GM12878 (cell line): ENCODE measurements around the gene ACTG1. TPM values are rescaled to one million over a fixed set of nuclear protein-coding genes. Genes with fewer than 3 reads are reported as not detected.

Experiments used
- ATAC-seq: fragments of 200-7000 bp; cut with Tn5 transposase; 3 replicates; pipeline ENCODE4 v1.9.1; 2020; ENCODE audit warnings: mild to moderate bottlenecking, moderate library complexity
- BruUV-seq: library from RNA; stranded (reverse); fragments of 400-500 nt; replicated peaks from 2 replicates; lab custom pipeline; 2021; lab: Mats Ljungman, UMichigan
- CTCF ChIA-PET: fragments of 300-600 bp; sonication (Branson Sonifier 250); formaldehyde crosslinking; extraction: SDS; loops from one replicate; lab custom pipeline; 2021; ENCODE audit warnings: inconsistent platforms; lab: Yijun Ruan, JAX
- POLR2A ChIA-PET: fragments of 350-600 bp; formaldehyde crosslinking; extraction: SDS; loops from one replicate; lab custom pipeline; 2021; ENCODE audit warnings: inconsistent platforms; lab: Charles Lee
- RAD21 ChIA-PET: fragments of 300-600 bp; sonication (Branson Sonifier 250); formaldehyde crosslinking; loops from one replicate; lab custom pipeline; 2023; ENCODE audit warnings: antibody characterized with exemption; ENCODE audit not compliant: unreplicated experiment; lab: Charles Lee
- SMC1A ChIA-PET: fragments of 300-600 bp; sonication (Branson Sonifier 250); formaldehyde crosslinking; loops from one replicate; lab custom pipeline; 2023; ENCODE audit not compliant: unreplicated experiment, uncharacterized antibody; lab: Charles Lee
- DNase-seq: peaks from one replicate; pipeline ENCODE4 v3.0.0-alpha.2; 2011; ENCODE audit warnings: low read depth, low spot score
- FAIRE-seq: peaks from 3 replicates; lab custom pipeline; 2011; peaks lifted over from hg19 to GRCh38; lab: Jason Lieb, UNC
- H2AFZ ChIP-seq: 2 replicates; pipeline ENCODE4 v1.6.0; 2011; ENCODE audit warnings: low read depth, low read length, control low read depth; ENCODE audit not compliant: control insufficient read depth
- H3K27ac ChIP-seq: 2 replicates; pipeline ENCODE4 v1.5.1; 2011; ENCODE audit warnings: control low read depth; ENCODE audit not compliant: control insufficient read depth, insufficient read depth
- H3K27me3 ChIP-seq, 2 experiments: replicated peaks in 1 of 2; 2 replicates each; pipeline versions ENCODE4 v1.6.0 to v1.6.1; 2011; ENCODE audit warnings: low read length in 1 of 2; ENCODE audit not compliant: control insufficient read depth in 2 of 2, insufficient read depth in 2 of 2
- H3K36me3 ChIP-seq, 2 experiments: 2 replicates each; pipeline ENCODE4 v1.5.1; 2011; ENCODE audit warnings: low read length in 1 of 2; ENCODE audit not compliant: control insufficient read depth in 2 of 2, insufficient read depth in 2 of 2
- H3K4me1 ChIP-seq: 2 replicates; pipeline ENCODE4 v1.6.1; 2011; ENCODE audit warnings: mild to moderate bottlenecking, low read length, moderate library complexity, mixed read lengths; ENCODE audit not compliant: control insufficient read depth, insufficient read depth
- H3K4me2 ChIP-seq: 2 replicates; pipeline ENCODE4 v1.6.0; 2011; ENCODE audit warnings: control low read depth; ENCODE audit not compliant: control insufficient read depth, insufficient read depth
- H3K4me3 ChIP-seq: fragments of 200-600 bp; sonication (generic); 2 replicates; pipeline ENCODE4 v1.5.1; 2016
- H3K79me2 ChIP-seq: 2 replicates; pipeline ENCODE4 v1.6.0; 2011; ENCODE audit warnings: low read length; ENCODE audit not compliant: control insufficient read depth, insufficient read depth
- H3K9ac ChIP-seq: 2 replicates; pipeline ENCODE4 v1.8.0; 2011; ENCODE audit warnings: low read length, control low read depth, mixed read lengths; ENCODE audit not compliant: control insufficient read depth, insufficient read depth
- H3K9me3 ChIP-seq: replicated peaks from 3 replicates; pipeline ENCODE4 v1.5.1; 2011; ENCODE audit warnings: mild to moderate bottlenecking, low read length; ENCODE audit not compliant: control insufficient read depth, insufficient read depth
- H4K20me1 ChIP-seq: 2 replicates; pipeline ENCODE4 v1.6.0; 2011; ENCODE audit not compliant: control insufficient read depth, insufficient read depth
- BCL11A ChIP-seq: IDR thresholded peaks from 2 replicates; pipeline ENCODE4 v1.6.1; 2011; ENCODE audit warnings: low read depth, low read length
- EP300 ChIP-seq, 2 experiments: fragments of 150-350 bp in 1 of 2; IDR thresholded peaks; 2 replicates each; pipeline ENCODE4 v1.6.1; 2011 to 2012; ENCODE audit warnings: low read depth in 2 of 2, low read length in 2 of 2, borderline replicate concordance in 1 of 2, improper control_type of control experiment in 1 of 2, inconsistent platforms in 1 of 2; ENCODE audit not compliant: control insufficient read depth in 1 of 2
- EZH2 ChIP-seq: IDR thresholded peaks from 2 replicates; pipeline ENCODE4 v1.6.1; 2012; ENCODE audit warnings: low read depth, mild to moderate bottlenecking, control low read depth, inconsistent platforms, low read length, borderline replicate concordance; ENCODE audit not compliant: control insufficient read depth
- GABPA ChIP-seq: IDR thresholded peaks from 2 replicates; pipeline ENCODE4 v1.6.1; 2014; ENCODE audit warnings: antibody characterized with exemption, low read depth, mild to moderate bottlenecking, inconsistent platforms
- MTA2 ChIP-seq: fragments of 450-650 bp; IDR thresholded peaks from 2 replicates; pipeline ENCODE4 v1.6.1; 2016; ENCODE audit warnings: low read depth, mild to moderate bottlenecking, moderate library complexity
- NFXL1 ChIP-seq: fragments of 450-650 bp; IDR thresholded peaks from 2 replicates; pipeline ENCODE4 v1.6.1; 2017; ENCODE audit warnings: antibody characterized with exemption, mild to moderate bottlenecking, borderline replicate concordance
- NFYA ChIP-seq: IDR thresholded peaks from 2 replicates; pipeline ENCODE4 v1.6.1; 2011; ENCODE audit warnings: low read depth, mild to moderate bottlenecking, low read length, improper control_type of control experiment, borderline replicate concordance
- PML ChIP-seq: IDR thresholded peaks from 2 replicates; pipeline ENCODE4 v1.6.1; 2012; ENCODE audit warnings: low read length, inconsistent platforms
- POLR2AphosphoS2 ChIP-seq: IDR thresholded peaks from 2 replicates; pipeline ENCODE4 v1.6.1; 2011; ENCODE audit warnings: low read depth, mild to moderate bottlenecking, low read length, improper control_type of control experiment, moderate library complexity
- SRF ChIP-seq, 2 experiments: IDR thresholded peaks; 2 replicates each; pipeline ENCODE4 v1.6.1; 2011; ENCODE audit warnings: low read depth in 2 of 2, low read length in 2 of 2, mild to moderate bottlenecking in 1 of 2, moderate library complexity in 1 of 2
- STAT3 ChIP-seq: IDR thresholded peaks from 2 replicates; pipeline ENCODE4 v1.6.1; 2011; ENCODE audit warnings: low read depth, low read length, improper control_type of control experiment
- WRNIP1 ChIP-seq: IDR thresholded peaks from 2 replicates; pipeline ENCODE4 v1.6.1; 2011; ENCODE audit warnings: low read depth, low read length, improper control_type of control experiment, borderline replicate concordance
- YY1 ChIP-seq: IDR thresholded peaks from 2 replicates; pipeline ENCODE4 v1.6.1; 2011; ENCODE audit warnings: low read depth, mild to moderate bottlenecking, low read length
- ZNF207 ChIP-seq: fragments of 450-650 bp; IDR thresholded peaks from 2 replicates; pipeline ENCODE4 v1.6.1; 2014; ENCODE audit warnings: antibody characterized with exemption, mild to moderate bottlenecking, borderline replicate concordance
- ZSCAN29 ChIP-seq: fragments of 450-650 bp; IDR thresholded peaks from 2 replicates; pipeline ENCODE4 v1.6.1; 2017; ENCODE audit warnings: mild to moderate bottlenecking, moderate library complexity
- WGBS: methylation state at CpG from one replicate; pipeline ENCODE4 v1.1.6; 2016; ENCODE audit warnings: low lambda C conversion rate; ENCODE audit not compliant: insufficient replicate concordance, insufficient coverage; ENCODE audit errors: missing lambda C conversion rate; 5-methylcytosine and 5-hydroxymethylcytosine counted together
- in situ Hi-C: fragments of 300-500 bp; cut with MboI; formaldehyde crosslinking; loops from 9 replicates; pipeline ENCODE4 v1.14.3; 2018; ENCODE audit warnings: mixed read lengths
- intact Hi-C: fragments of 100-400 bp; cut with micrococcal nuclease; formaldehyde crosslinking; loops from one replicate; pipeline ENCODE4 v1.14.2; 2022; ENCODE audit not compliant: unreplicated experiment
- polyA plus RNA-seq, 11 experiments: library from polyadenylated mRNA; depleted of rRNA in 4 of 11; unstranded in 6 of 11; stranded (reverse) in 5 of 11; fragments of >200 nt; fragmentation: Nextera tagmentation in 4 of 11; fragmentation: Illumina TruSeq in 1 of 11; extraction: Ambion mirVana in 4 of 11; extraction: Trizol in 1 of 11; gene quantifications; 1 replicate in 1 of 11; 2 replicates in 10 of 11; pipeline versions ENCODE4 v1.2.1 to v1.2.3, GENCODE V29; 2011 to 2016; ENCODE audit warnings: inconsistent platforms in 2 of 11, missing spikeins in 2 of 11, low read depth in 1 of 11
- total RNA-seq, 4 experiments: library from RNA; depleted of rRNA in 3 of 4; stranded (reverse); fragments of >200 nt in 3 of 4; fragmentation: Illumina TruSeq in 1 of 4; extraction: Trizol in 1 of 4; gene quantifications; 2 replicates each; pipeline versions ENCODE4 v1.2.1 to v1.2.3, GENCODE V29; 2013 to 2021
- TF ChIP-seq, protein P1 (sequence below): fragments of 450-650 bp; IDR thresholded peaks from 2 replicates; pipeline ENCODE4 v1.6.1; 2017; ENCODE audit warnings: antibody characterized with exemption, mild to moderate bottlenecking, moderate library complexity
- TF ChIP-seq, protein P2 (sequence below): fragments of 450-650 bp; conservative IDR thresholded peaks from 2 replicates; pipeline ENCODE4 v1.6.1; 2017; ENCODE audit warnings: mild to moderate bottlenecking, moderate library complexity
- TF ChIP-seq, protein P3 (sequence below): fragments of 150-350 bp; IDR thresholded peaks from 2 replicates; pipeline ENCODE4 v1.6.1; 2014; ENCODE audit warnings: mild to moderate bottlenecking, low read depth, low read length

The ACTG1 gene
- total and polyA plus RNA-seq, 10 of the 15 experiments (the other 5 are each of a cell fraction or from before 2014, with no cell fraction given): 810 to 6,105 (median 3,650) TPM

- Histone ChIP-seq H3K4me3 (no peak overlapping the region), H3K4me1 (no peaks in the 10 kb centered on the region), H4K20me1 (no peaks in the 10 kb centered on the region)
- no TSS peak for BruUV-seq
- in situ Hi-C loops: no loop called here
- no peak for DNase-seq
- RAD21 ChIA-PET: no interaction called here
- no peak for FAIRE-seq
- no peak for TF ChIP-seq NFXL1
- TF ChIP-seq STAT3: no peak
- TF ChIP-seq MTA2: no peak
- no peak for TF ChIP-seq ZSCAN29
- TF ChIP-seq, protein P1, sequence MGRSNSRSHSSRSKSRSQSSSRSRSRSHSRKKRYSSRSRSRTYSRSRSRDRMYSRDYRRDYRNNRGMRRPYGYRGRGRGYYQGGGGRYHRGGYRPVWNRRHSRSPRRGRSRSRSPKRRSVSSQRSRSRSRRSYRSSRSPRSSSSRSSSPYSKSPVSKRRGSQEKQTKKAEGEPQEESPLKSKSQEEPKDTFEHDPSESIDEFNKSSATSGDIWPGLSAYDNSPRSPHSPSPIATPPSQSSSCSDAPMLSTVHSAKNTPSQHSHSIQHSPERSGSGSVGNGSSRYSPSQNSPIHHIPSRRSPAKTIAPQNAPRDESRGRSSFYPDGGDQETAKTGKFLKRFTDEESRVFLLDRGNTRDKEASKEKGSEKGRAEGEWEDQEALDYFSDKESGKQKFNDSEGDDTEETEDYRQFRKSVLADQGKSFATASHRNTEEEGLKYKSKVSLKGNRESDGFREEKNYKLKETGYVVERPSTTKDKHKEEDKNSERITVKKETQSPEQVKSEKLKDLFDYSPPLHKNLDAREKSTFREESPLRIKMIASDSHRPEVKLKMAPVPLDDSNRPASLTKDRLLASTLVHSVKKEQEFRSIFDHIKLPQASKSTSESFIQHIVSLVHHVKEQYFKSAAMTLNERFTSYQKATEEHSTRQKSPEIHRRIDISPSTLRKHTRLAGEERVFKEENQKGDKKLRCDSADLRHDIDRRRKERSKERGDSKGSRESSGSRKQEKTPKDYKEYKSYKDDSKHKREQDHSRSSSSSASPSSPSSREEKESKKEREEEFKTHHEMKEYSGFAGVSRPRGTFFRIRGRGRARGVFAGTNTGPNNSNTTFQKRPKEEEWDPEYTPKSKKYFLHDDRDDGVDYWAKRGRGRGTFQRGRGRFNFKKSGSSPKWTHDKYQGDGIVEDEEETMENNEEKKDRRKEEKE: no peak
- no peak for TF ChIP-seq PML
- TF ChIP-seq ZNF207: no peak
- no peak for TF ChIP-seq EZH2
- TF ChIP-seq POLR2AphosphoS2: no peak
- no peak for TF ChIP-seq WRNIP1
- TF ChIP-seq, protein P2, sequence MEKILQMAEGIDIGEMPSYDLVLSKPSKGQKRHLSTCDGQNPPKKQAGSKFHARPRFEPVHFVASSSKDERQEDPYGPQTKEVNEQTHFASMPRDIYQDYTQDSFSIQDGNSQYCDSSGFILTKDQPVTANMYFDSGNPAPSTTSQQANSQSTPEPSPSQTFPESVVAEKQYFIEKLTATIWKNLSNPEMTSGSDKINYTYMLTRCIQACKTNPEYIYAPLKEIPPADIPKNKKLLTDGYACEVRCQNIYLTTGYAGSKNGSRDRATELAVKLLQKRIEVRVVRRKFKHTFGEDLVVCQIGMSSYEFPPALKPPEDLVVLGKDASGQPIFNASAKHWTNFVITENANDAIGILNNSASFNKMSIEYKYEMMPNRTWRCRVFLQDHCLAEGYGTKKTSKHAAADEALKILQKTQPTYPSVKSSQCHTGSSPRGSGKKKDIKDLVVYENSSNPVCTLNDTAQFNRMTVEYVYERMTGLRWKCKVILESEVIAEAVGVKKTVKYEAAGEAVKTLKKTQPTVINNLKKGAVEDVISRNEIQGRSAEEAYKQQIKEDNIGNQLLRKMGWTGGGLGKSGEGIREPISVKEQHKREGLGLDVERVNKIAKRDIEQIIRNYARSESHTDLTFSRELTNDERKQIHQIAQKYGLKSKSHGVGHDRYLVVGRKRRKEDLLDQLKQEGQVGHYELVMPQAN: no peak
- TF ChIP-seq, protein P3, sequence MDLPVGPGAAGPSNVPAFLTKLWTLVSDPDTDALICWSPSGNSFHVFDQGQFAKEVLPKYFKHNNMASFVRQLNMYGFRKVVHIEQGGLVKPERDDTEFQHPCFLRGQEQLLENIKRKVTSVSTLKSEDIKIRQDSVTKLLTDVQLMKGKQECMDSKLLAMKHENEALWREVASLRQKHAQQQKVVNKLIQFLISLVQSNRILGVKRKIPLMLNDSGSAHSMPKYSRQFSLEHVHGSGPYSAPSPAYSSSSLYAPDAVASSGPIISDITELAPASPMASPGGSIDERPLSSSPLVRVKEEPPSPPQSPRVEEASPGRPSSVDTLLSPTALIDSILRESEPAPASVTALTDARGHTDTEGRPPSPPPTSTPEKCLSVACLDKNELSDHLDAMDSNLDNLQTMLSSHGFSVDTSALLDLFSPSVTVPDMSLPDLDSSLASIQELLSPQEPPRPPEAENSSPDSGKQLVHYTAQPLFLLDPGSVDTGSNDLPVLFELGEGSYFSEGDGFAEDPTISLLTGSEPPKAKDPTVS: no peak
- no peak for TF ChIP-seq YY1
- TF ChIP-seq NFYA: no peak
- TF ChIP-seq EP300 (IDR thresholded peaks at IDR 0.05; ENCODE audit: borderline replicate concordance in 1 of 2, control insufficient read depth in 1 of 2, low read depth in 2 of 2, low read length in 2 of 2): no peak
- TF ChIP-seq SRF (IDR thresholded peaks at IDR 0.05; ENCODE audit: low read depth in 2 of 2, low read length in 2 of 2): no peak
- no peak for TF ChIP-seq BCL11A
- no peak for TF ChIP-seq GABPA
- TF ChIP-seq, all 136 proteins: peak for 0
- CTCF ChIA-PET: no interaction called here
- no peak overlapping the region for H3K27ac ChIP-seq
- H2AFZ ChIP-seq: no peak overlapping the region
- H3K4me2 ChIP-seq: no peak overlapping the region
- SMC1A ChIA-PET: no interaction called here
- POLR2A ChIA-PET: no interaction called here
- 10% methylated on average over 9 of the region's 9 CpGs for WGBS
- H3K27me3 ChIP-seq: no peaks in the 10 kb centered on the region; a peak in 1 of 4 replicates
- H3K9ac ChIP-seq: no peak overlapping the region
- H3K79me2 ChIP-seq: no peaks in the 10 kb centered on the region
- intact Hi-C loops: no loop called here
- H3K9me3 ChIP-seq: no peaks in the 10 kb centered on the region
- no peaks in the 10 kb centered on the region for H3K36me3 ChIP-seq
- ATAC-seq: no peak
Observed at GRCh38 chr17:81464586-81464985, 48.0 kb downstream of the ACTG1 start.
